LoVo (cell line): ENCODE data around the gene RAB35.
A peak's percentile ranks its signal among the peaks of the same experiment; 100 is the strongest.

ENCODE experiments used
- DNase-seq: peaks from one replicate; pipeline ENCODE4 v3.0.0-alpha.2; 2016; ENCODE audit warnings: low spot score

The RAB35 gene

DNA sequence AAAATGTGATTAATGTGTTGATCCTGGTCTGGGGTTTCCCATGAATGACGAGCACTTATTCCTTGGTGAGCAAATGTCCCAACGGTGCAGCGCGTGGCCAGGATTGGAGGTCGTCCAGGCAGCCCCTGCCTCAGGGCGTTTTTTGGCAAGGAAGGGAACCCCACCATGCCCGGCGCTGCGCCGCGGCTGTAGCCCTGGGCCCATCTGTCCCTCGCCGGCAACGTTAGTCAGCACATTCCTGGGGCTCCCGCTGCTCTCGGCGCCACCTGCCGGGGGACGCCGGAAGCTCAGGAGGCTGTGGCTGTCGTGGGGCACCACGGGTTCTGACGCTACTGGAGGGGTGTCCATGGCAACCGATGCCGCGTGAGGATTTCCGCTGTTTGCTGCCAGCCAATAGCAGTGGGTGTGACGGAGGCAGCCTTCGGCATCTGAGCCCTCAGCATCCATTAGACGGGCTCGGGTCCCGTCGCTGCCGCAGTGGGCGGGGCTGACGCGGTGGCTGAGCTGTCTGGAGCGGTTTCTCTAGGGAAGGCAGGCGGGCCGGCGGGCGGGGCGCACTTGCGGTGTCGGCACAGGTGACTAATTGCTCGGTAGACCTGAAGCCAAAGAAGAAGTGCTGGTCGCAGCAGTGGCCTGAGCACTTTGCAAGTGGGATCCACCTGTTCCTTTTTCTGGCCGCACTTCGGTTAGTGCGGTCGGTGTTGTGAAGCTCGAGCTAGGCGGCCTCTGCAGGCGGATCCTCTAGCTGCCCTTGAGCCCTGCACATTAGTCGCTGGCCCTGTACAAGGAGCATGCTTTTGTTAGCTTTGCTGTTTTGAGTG is 29.5 kb downstream of the RAB35 start:
- DNase-seq, result peak; percentile 99

DNA sequence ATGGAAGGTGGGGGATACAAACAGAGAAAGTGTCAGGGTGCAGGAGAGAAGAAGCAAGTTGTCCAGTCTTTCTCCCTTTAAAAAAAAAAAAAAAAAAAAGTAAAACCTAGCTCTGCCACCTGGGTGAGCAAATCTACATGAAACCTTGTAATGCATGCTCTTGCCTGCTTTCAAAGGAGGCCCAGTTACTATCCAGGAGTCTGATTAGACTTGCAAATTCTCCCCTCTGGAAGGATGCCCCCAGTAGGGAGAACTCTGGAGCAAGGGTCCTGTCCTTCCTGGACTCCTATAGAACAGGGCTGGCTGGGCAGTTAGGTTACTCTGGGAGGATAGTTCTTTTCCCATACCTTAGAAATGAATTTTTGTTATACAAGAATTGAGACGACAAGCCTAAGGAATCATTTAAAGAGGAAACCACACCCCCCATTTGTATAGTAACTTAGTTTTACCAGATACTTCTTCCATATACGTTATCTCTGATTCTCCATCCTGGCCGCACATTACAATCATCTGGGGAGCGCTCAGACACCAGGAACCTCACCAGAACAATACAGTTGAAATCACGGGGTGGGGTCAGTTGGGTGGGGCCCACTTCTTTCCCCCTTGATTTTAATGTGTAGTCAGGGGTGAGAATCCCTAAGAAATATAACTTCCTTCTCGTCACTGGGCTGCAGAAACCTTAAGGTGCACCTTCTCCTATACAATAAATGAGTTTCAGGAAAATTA is 30.5 kb downstream of the RAB35 start:
- no peak for DNase-seq

DNA sequence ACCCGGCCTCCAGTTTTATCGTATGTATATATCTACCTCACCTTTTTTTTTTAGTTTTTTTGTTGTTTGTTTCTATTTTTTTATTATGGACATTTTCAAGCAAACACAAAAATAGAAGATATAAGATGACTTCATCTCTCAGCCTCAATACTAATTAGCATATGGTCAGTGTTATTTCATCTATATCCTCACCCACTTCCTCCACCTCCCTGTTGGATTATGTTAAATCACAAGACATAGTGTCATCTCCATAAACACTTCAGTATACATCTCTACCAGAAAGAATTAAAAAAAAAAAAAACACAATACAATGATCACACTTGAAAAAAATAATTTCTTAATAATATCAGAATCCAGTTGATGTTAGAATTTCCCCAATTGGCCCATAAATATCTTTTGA is 34.9 kb downstream of the RAB35 start:
- no peak for DNase-seq

DNA sequence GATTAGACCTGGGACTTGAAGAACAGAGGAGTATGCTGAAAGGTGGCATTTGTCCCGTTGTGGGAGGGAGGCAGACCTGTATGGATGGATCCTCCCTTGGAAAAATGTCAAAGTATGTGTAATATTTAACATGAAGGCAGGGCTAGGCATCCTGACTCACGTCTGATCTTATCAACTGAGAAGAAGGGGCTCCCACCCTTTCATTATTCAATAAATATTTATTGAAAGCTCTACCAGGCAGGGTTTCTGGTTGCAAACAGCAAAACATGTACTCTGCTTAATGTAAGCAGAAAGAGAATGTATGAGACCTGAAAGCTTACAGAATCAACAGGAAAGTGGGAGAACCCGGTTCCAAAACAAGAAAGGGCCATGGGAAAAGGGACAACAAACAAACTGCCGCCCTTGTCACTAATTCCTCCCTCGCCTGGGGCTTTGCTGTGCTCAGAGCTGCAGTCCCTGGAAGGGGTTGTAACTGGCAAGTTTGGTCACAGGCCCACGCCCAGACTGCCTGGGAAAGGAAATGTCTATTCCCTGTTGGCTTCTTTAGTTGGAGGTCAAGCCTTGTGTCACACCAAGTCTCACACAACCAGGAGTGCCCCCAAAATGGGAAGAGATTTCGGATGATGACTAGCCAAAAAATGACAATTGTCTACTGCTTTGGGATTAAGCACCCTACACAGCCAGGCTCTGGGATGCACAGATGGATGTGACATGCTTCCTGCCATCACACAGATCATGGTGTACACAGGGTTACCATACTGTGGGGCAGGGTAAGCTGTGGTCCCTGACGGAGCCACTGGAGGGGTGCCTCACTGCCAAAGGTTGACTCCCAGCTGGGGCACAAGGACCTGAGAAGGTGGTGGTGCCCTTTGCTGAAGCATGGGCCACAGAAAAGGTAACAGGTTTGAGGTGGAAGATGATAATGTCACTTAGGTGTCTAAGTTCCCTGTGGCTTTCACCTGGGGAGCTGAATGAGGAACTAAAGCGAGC is 36.8 kb downstream of the RAB35 start:
- DNase-seq, result peak; percentile 93

DNA sequence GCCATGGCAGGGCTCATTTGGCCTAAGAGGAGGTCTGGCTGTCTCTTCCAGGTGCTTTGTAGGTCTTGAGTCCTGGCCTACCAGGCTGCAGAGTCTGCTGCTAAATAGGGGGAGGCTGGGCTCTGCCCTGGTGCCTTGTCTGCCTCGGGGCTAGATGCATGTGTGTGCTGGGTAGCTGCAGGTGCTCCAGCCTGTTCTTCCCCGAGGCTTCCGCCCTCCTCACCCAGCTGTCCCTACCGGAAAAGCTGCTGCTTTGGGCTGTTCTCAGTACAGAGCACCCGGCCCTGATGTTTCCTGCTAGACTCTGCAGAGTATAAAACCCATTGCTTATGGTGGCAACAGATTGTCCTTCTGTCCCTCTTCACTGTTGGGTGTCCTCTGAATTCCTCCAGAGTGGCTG is 37.7 kb downstream of the RAB35 start:
- DNase-seq, result no peak

DNA sequence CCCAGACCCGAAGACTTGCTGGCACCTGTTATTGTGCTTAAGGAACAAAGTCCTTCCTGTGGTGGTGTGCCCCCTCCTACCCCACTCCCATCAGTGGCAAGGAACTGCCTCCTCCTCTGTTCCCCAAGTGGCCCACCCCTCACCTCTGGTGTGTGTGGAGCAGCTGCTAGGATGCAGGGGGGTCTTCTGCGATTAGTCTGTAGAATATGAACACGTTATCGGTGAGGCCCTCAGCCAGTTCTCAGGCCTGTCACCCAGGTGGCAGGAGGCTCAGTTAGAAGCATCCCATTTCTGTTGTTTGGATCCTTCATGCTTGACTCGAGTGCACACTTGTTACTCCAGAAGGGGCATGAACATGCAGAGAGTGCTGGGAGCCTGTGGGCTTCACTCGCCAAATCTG is 39.3 kb downstream of the RAB35 start:
- DNase-seq, result no peak

DNA sequence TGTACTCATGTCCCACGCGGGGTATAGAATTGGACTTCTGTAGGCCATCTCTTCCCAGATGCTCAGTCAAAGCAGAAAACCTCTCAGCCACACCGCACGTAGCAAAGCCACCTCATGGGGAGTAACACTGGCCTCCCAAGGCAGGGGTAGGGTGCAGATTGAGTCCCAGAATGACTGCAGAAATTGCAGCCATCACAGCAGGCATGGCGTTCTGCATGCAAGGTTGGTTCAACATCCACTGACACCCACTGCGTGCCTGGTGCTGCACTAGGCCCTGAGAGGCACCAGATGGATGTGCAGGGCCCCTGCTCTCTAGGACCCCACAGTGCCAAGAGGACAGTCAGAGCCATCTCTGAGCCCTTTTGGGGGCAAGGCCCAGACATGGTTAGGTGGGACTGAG is 39.9 kb downstream of the RAB35 start:
- DNase-seq, result no peak

DNA sequence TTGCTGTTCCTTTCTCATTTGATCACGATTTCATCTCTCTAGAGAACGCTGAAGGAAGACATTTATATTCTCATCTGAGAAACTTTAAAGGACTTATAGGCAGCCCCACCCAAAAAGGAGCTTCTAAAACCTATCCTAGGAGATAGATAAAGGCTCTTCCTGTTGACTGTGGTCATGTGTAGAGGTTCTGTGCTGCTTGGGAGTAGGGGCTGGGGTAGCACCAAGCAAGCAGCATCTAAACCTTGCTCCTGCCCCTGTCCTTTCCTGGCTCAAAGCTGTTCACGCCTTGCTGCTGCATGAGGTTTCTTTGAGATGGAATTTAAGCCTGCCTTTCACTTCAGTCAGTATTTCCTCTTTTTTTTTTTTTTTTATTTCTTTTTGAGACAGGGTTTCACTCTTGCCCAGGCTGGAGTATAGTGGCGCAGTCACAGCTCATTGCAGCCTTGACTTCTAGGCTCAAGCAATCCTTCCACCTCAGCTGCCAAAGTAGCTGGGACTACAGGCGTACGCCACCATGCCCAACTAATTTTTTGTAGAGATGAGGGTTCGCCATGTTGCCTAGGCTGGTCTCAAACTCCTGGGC is 41.4 kb downstream of the RAB35 start:
- DNase-seq, result no peak

DNA sequence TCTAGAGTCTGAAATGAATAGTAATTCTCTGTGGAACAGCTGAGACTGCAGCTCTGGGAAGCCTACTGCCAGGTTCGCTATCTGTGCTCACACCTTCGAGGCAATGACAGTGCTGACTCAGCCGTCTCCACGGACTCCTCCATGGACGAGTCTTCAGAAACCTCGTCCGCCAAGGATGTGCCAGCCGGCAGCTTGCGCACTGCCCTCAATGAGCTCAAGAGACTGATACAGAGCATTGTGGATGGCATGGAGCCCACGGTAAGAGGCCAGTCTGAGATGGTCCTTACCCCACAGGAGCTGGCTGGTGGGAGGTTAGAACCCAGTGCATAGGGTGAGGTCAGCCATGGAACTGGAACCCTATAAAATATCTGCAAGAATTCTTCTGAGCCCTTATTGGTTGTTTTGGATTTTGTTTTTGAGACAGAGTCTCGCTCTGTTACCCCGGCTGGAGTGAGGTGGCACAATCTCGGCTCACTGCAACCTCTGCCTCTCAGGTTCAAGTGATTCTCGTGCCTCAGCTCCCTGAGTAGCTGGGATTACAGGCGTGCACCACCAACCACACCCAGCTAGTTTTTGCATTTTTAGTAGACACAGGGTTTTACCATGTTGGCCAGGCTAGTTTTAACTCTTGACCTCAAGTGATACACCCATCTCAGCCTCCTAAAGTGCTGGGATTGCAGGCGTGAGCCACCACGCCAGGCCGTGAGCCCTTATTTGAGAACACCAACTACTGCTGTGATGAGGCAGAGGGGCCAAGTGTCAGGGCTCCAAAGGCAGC is 43.9 kb downstream of the RAB35 start:
- no peak for DNase-seq

DNA sequence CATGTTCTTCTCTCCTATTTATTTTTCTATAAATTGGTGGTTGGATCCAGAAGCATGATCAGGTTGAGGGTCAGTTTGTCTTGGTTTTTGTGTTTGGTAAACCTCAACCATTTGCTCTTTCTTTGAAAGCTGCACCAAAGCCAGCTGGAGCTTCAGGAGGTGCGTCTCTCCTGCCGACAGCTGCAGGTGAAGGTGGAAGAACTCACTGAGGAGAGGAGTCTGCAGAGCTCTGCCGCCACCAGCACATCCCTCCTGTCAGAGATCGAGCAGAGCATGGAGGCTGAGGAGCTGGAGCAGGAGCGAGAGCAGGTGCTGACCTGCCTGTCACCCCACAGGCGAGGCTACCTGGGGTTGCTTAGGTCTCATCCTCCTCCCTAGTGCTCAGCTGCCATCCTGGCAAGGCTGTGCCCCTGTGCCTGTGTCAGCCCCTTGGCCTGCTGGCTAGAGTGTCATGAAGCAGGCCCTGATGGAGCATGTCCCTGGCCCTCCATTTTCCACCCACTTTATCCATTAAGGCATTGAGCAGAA is 45.0 kb downstream of the RAB35 start:
- no peak for DNase-seq

DNA sequence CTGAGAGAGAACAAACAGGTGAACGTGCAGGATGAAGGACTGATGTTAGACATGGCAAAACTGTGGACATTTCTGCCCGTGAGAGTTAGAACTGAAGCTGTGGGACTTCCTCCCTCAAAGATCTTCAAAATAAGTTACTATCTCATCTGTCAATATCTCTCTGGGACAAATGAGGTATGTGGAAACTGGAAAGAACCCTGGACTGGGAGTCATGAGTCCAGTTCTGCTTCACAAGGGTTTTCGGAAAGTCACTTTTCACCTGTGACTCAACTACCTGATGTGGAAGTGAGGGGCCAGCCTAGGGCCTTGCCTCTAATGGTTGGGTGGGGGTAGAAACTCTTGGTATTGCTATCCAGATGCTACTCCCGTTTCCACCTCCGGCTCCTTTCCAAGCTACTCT is 47.3 kb downstream of the RAB35 start:
- no peak for DNase-seq

DNA sequence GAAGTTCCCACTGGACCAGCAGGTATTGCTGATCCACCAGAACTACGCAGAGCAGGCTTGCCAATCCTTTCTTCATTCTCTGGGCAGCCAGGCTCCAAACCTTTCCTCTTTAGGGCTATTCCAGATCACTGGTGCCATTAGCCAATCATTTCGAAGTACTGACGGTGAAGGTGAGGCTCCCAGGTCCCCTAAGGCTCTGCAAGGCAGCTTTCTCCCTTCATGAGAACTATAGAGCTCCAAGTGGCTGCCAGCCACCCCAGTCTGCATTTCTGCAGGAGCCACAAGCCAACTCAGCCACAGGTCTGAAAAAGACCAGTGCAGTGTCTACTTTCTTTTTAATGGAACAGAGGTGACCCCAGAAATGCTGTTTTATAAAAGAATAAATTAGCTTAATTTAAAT is 48.7 kb downstream of the RAB35 start:
- DNase-seq, result no peak

DNA sequence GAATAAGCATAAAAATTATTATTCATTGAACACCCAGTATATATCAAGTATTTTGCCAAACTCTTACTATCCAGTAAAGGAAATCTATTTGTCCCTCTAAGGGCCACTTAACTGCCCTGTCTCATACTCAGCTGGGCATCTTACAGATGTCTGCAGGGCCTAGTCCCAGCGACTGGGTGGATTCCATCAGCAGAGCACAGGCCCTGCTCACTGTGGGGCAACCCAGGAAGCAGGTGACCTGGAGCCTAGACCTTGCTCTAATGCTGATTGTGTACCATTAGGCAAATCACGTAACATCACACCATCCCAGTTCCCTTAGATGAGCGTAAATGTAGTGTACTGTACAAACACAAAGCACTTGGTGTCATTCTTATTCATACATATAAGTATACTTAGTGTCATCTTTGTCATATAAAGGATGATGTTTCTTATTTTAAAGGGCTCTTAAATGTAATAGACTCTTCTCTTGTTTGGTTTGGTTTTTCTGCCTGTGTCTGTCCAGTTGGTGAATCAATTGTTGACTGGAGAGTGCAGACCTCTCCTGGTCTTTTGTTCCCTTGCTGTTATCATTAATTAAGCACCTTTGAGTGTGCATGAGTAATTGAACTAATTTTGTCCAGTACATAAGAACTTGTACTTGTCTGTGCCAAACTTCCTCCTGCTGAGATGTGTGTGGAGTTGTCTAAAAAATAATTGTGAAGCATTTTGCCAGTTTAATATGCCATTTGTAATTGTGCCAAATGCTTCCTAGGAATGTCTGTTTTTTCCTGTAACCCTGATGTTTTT is 49.3 kb downstream of the RAB35 start:
- no peak for DNase-seq

DNA sequence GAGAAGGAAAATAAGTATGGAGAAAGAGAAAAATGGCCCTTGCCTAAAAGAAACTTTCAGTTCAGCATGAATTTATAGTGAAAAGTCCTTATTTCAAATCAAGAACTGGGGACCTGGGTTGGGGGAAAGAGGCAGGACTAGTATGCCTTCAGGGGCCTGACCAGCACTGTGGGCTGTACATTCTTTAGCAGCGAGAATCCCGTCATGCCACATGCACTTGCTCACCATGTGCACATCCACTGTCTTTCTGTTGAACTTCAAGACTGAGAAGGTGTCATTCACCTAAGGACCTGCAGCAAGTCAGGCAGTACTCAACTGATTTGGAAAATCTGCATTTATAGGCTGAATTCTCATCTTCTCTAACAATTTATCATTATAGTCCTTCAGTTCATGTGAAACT is 50.2 kb downstream of the RAB35 start:
- DNase-seq, result no peak

DNA sequence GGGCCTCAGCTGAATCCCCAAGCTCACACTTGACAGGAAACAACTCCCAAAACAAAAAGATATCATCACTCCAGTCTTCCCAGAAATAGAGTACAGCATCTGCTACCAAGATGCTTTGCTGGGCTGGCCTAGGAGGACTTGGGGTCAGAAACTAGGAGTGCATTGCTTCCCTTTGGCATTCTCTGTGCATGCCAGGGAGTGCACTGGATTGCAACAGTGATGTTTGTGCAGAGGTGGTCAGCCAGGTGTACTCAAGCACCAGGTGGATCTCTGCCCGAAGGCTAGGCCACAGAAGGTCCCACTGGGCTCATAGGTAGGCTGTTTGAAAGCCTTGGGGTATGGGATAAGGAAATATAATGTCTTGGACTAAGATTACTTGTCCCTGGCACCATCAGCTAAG is 51.1 kb downstream of the RAB35 start:
- DNase-seq, result no peak

DNA sequence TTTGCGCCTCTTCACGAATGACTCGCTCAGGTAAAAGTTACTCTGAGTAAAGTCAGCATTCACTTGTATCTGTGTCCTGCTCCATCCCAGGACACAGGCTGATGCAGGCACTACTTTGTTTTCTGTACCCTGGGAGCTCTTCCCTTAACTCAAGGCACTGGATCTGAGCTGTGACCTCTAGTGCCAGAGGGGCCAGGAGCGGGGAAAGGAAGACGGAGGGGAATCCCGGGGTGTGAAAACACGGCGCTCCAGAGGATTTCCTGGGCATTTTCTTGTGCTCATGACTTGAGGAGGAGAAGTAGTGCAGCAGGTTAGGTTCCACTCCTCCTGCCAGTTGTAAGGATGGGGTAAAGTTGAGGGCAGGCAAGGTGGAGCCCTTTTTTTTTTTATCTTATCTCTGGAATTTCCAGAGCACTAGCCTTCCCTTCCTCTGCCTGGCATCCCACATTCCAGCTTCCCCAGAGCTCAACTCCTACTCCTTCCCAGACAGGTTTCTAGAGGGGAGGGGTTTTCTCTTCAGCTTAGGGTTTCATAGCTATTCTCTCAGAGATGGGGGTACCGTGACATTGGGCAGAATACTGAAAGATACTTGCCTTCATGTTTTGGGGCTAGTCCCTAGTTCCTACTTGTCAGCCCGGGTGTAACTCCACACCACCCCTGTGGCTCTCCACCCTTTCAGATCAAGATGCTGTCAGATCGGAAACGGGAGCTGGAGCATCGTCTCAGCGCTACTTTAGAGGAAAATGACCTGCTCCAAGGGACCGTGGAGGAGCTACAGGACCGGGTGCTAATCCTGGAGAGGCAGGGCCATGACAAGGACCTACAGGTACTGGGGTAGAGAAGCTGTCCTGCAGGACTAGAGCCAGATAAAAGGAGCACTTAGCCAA is 52.3 kb downstream of the RAB35 start:
- DNase-seq, result no peak

DNA sequence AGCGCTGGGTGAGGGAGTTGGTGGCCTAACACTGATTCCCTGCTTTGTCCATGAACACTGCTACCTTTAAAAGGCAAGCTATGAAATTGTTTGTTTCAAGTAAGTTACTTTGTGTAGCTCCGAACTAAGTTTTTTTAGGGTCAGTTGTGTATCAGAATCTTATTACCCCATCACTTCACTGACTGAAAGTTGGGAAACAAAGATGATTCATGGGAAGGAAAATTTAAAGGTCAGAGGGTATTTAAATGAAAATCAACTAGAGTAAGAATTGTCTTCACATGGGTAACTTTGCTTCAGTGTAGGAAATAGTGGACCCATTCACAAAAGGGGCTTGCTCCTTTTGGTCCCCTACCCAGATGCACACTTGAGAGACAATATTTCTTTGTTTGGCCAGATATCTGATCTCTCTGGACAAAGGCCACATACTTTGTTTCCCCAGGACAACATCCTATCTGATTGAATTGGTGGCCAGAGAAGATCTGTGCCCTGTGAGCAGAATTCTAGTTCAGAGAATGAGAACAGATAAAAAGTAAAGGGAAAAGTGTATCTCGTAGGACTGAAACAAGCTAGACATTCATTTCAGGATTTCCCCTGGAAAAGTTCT is 53.5 kb downstream of the RAB35 start:
- no peak for DNase-seq

DNA sequence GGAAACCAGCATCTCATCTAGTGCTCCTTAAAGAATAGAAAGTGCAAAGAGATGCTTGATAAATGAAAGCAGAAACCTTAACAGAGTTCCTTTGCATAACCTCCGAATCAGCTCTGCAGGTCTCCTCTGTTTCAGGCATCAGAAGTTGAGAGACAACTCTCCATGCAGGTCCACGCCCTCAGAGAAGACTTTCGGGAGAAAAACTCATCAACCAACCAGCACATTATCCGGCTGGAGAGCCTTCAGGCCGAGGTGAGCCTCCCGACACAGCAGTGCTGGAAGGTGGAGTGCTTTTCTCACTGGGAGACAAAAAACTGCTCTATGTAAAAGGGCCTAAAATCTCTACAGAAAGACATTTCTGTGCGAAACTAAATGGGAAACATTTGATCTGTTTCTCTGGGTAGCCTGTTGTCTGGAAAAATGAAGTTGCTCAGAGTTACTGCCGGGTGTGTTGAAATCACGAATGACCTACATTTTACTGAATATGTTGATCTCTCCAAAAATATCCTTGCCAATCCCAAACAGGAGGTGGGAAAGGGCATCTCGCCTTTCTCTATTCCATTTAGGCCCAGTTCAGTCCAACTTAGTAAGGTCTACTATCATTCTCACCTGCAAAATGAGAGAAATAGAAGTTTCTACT is 54.9 kb downstream of the RAB35 start:
- no peak for DNase-seq
